Ascending aorta (tissue), 2 donors: Measurements from ENCODE around the gene NOXA1. TPM values are rescaled to one million over a fixed set of nuclear protein-coding genes. Genes with fewer than 3 reads are reported as not detected.

ENCODE experiments used
- DNase-seq, 2 donors: peaks; one replicate each; pipeline ENCODE4 v3.0.0-alpha.2; 2019; ENCODE audit warnings: low spot score in 2 of 2
- H3K27ac ChIP-seq, 2 donors: fragments of 200-600 bp; sonication (generic); one replicate each; pipeline ENCODE4 v1.5.1; 2016 to 2017; ENCODE audit warnings: mild to moderate bottlenecking in 1 of 2
- H3K27me3 ChIP-seq: fragments of 200-600 bp; sonication (generic); one replicate; pipeline ENCODE4 v1.5.1; 2017
- H3K36me3 ChIP-seq, 2 donors: fragments of 200-600 bp; sonication (generic); one replicate each; pipeline ENCODE4 v1.5.1; 2016
- H3K4me1 ChIP-seq, 2 donors: fragments of 200-600 bp; sonication (generic); one replicate each; pipeline ENCODE4 v1.5.1; 2016 to 2017; ENCODE audit warnings: mild to moderate bottlenecking in 1 of 2
- H3K4me3 ChIP-seq, 2 donors: fragments of 200-600 bp; sonication (generic); one replicate each; pipeline ENCODE4 v1.5.1; 2016 to 2017; ENCODE audit warnings: mild to moderate bottlenecking in 1 of 2
- H3K9me3 ChIP-seq, 2 donors: fragments of 200-600 bp; sonication (generic); one replicate each; pipeline ENCODE4 v1.5.1; 2016
- CTCF ChIP-seq, 3 experiments: fragments of 200-600 bp in 2 of 3; fragments of 450-650 bp in 1 of 3; sonication (generic) in 2 of 3; IDR thresholded peaks; one replicate each; pipeline ENCODE4 v1.5.1; 2016 to 2019; ENCODE audit warnings: antibody characterized with exemption in 3 of 3, mild to moderate bottlenecking in 1 of 3, moderate library complexity in 1 of 3
- intact Hi-C: fragments of 100-400 bp; cut with DNase I; formaldehyde crosslinking; loops from one replicate; pipeline ENCODE4 v1.15.1; 2023
- total RNA-seq: library from RNA; depleted of rRNA; stranded (reverse); fragments of >200 nt; gene quantifications from one replicate; pipeline ENCODE4 v1.1.0, GENCODE V29; 2016

The NOXA1 gene
- total RNA-seq, 1 donor from 2014 or later: 6.9 TPM

- DNase-seq: peak in 1 of 2 donors; percentile 90
- Histone ChIP-seq H3K9me3 (no peaks in the 10 kb centered on the region), H3K27ac (peak overlapping the region; percentile 92 to 95), H3K36me3 (peaks cover 22 to 32% of the 10 kb centered on the region in 2 donors), H3K27me3 (no peaks in the 10 kb centered on the region), H3K4me3 (peak overlapping the region; percentile 67 to 89), H3K4me1 (peaks cover 41 to 43% of the 10 kb centered on the region in 2 donors)
- TF ChIP-seq CTCF (IDR thresholded peaks at IDR 0.05): peak in 2 of 3 experiments; percentile 23 to 24
- intact Hi-C loops: loop anchor here (2.0 to 10.0 kb wide), 3 partner anchors 93 to 370 kb away; partner anchors contain the start of genes ARRDC1, MAN1B1, MRPL41 and PNPLA7
These were observed 34.4 kb downstream of the NOXA1 start for GRCh38 chr9:137457406-137458193.

GRCh38 chr9:137458194-137459151, 35.3 kb downstream of the NOXA1 start:
- Histone ChIP-seq H3K36me3 (peaks cover 14 to 23% of the 10 kb centered on the region in 2 donors), H3K9me3 (no peaks in the 10 kb centered on the region), H3K27ac (peak overlapping the region; percentile 92 to 95), H3K4me1 (peaks cover 41 to 43% of the 10 kb centered on the region in 2 donors), H3K4me3 (peak overlapping the region; percentile 67 to 89), H3K27me3 (no peaks in the 10 kb centered on the region)
- no peak for TF ChIP-seq CTCF (IDR thresholded peaks at IDR 0.05)
- intact Hi-C loops: loop anchor here (1.0 to 10.0 kb wide), 4 partner anchors 35 to 371 kb away; partner anchors contain the start of genes ARRDC1, EXD3, MAN1B1 and MRPL41
- DNase-seq: peak; percentile 46 to 87

- peak in 1 of 3 experiments; percentile 31 for TF ChIP-seq CTCF (IDR thresholded peaks at IDR 0.05)
- peak within 1 kb of the TSS; percentile 92 to 95 for H3K27ac ChIP-seq
- no peaks in the 10 kb centered on the region for H3K27me3 ChIP-seq
- H3K36me3 ChIP-seq: peaks cover 12 to 21% of the 10 kb centered on the region in 2 donors
- no peaks in the 10 kb centered on the region for H3K9me3 ChIP-seq
- intact Hi-C loops: loop anchor here (1.0 to 10.0 kb wide), 4 partner anchors 36 to 372 kb away; partner anchors contain the start of genes ARRDC1, EXD3, MAN1B1 and MRPL41
- peaks cover 40% of the 10 kb centered on the region in 2 donors for H3K4me1 ChIP-seq
- peak; percentile 67 to 95 for DNase-seq
- peak within 1 kb of the TSS; percentile 67 to 89 for H3K4me3 ChIP-seq
These were observed 36.0 kb downstream of the NOXA1 start, which contains the start of gene NSMF for GRCh38 chr9:137459152-137459600. Gene NSMF (minus strand): TSS chr9:137459334. CDS start chr9:137459102, 232 bp downstream.

GRCh38 chr9:137459601-137460362, 36.6 kb downstream of the NOXA1 start:
- Histone ChIP-seq H3K9me3 (no peaks in the 10 kb centered on the region), H3K4me1 (peaks cover 34% of the 10 kb centered on the region in 2 donors), H3K36me3 (peaks cover 12 to 16% of the 10 kb centered on the region in 2 donors), H3K27ac (peak overlapping the region; percentile 71 to 72), H3K4me3 (peak overlapping the region; percentile 67 to 89), H3K27me3 (no peaks in the 10 kb centered on the region)
- intact Hi-C loops: loop anchor here (1.0 to 10.0 kb wide), 4 partner anchors 36 to 372 kb away; partner anchors contain the start of genes ARRDC1, EXD3, MAN1B1 and MRPL41
- peak in 1 of 2 donors; percentile 62 for DNase-seq
- no peak for TF ChIP-seq CTCF (IDR thresholded peaks at IDR 0.05)
